Measurements from ENCODE around the gene NXPE2. TPM values are rescaled to one million over a fixed set of nuclear protein-coding genes. Genes with fewer than 3 reads are reported as not detected.

Gene NXPE2
- total RNA-seq, 1 donor: under 0.01 TPM

- Histone ChIP-seq H3K79me2 (ENCODE audit: insufficient read depth, low read length) (no peaks in the 10 kb centered on the region), H3K27me3 (ENCODE audit: insufficient read depth, low read length) (no peaks in the 10 kb centered on the region), H3K4me3 (ENCODE audit: insufficient read depth, low read length) (no peak overlapping the region), H3K9me3 (ENCODE audit: low read depth, low read length) (no peaks in the 10 kb centered on the region), H3K4me2 (ENCODE audit: insufficient read depth, low read length) (no peak overlapping the region), H3K36me3 (ENCODE audit: insufficient read depth, low read length) (no peaks in the 10 kb centered on the region), H4K20me1 (ENCODE audit: insufficient read depth, low read length) (no peaks in the 10 kb centered on the region), H3K27ac (ENCODE audit: low read depth, low read length) (no peak overlapping the region), H3K4me1 (ENCODE audit: insufficient read depth, low read length) (no peaks in the 10 kb centered on the region), H2AFZ (ENCODE audit: low read length) (no peak overlapping the region)
- no peak for TF ChIP-seq CTCF (IDR thresholded peaks at IDR 0.05; ENCODE audit: extremely low read depth, low read depth, low read length)
- no peak for DNase-seq (ENCODE audit: insufficient read length, low spot score, missing footprints)
Measured at GRCh38 chr11:114651145-114651718, 27.1 kb upstream of the NXPE2 start.

- H3K36me3 ChIP-seq (ENCODE audit: insufficient read depth, low read length): no peaks in the 10 kb centered on the region
- no peak overlapping the region for H3K4me2 ChIP-seq (ENCODE audit: insufficient read depth, low read length)
- DNase-seq (ENCODE audit: insufficient read length, low spot score, missing footprints): no peak
- no peaks in the 10 kb centered on the region for H4K20me1 ChIP-seq (ENCODE audit: insufficient read depth, low read length)
- TF ChIP-seq CTCF (IDR thresholded peaks at IDR 0.05; ENCODE audit: extremely low read depth, low read depth, low read length): no peak
- no peak overlapping the region for H3K4me3 ChIP-seq (ENCODE audit: insufficient read depth, low read length)
- H3K9me3 ChIP-seq (ENCODE audit: low read depth, low read length): no peaks in the 10 kb centered on the region
- no peaks in the 10 kb centered on the region for H3K27me3 ChIP-seq (ENCODE audit: insufficient read depth, low read length)
- H3K27ac ChIP-seq (ENCODE audit: low read depth, low read length): no peak overlapping the region
- no peaks in the 10 kb centered on the region for H3K79me2 ChIP-seq (ENCODE audit: insufficient read depth, low read length)
- H2AFZ ChIP-seq (ENCODE audit: low read length): no peak overlapping the region
- H3K4me1 ChIP-seq (ENCODE audit: insufficient read depth, low read length): no peaks in the 10 kb centered on the region
Measured at GRCh38 chr11:114653148-114653547, 25.2 kb upstream of the NXPE2 start.

- no peak for DNase-seq (ENCODE audit: insufficient read length, low spot score, missing footprints)
- TF ChIP-seq CTCF (IDR thresholded peaks at IDR 0.05; ENCODE audit: extremely low read depth, low read depth, low read length): no peak
- H2AFZ ChIP-seq (ENCODE audit: low read length): no peak overlapping the region
Measured at GRCh38 chr11:114664641-114665040, 13.7 kb upstream of the NXPE2 start.

GRCh38 chr11:114666760-114667159, 11.6 kb upstream of the NXPE2 start:
- no peak for TF ChIP-seq CTCF (IDR thresholded peaks at IDR 0.05; ENCODE audit: extremely low read depth, low read depth, low read length)
- Histone ChIP-seq H4K20me1 (ENCODE audit: insufficient read depth, low read length) (no peaks in the 10 kb centered on the region), H3K27ac (ENCODE audit: low read depth, low read length) (no peak overlapping the region), H3K9me3 (ENCODE audit: low read depth, low read length) (no peaks in the 10 kb centered on the region), H3K4me3 (ENCODE audit: insufficient read depth, low read length) (no peak overlapping the region), H3K4me2 (ENCODE audit: insufficient read depth, low read length) (no peak overlapping the region), H3K4me1 (ENCODE audit: insufficient read depth, low read length) (no peaks in the 10 kb centered on the region), H3K79me2 (ENCODE audit: insufficient read depth, low read length) (no peaks in the 10 kb centered on the region), H2AFZ (ENCODE audit: low read length) (no peak overlapping the region), H3K27me3 (ENCODE audit: insufficient read depth, low read length) (no peaks in the 10 kb centered on the region), H3K36me3 (ENCODE audit: insufficient read depth, low read length) (no peaks in the 10 kb centered on the region)
- DNase-seq (ENCODE audit: insufficient read length, low spot score, missing footprints): no peak

More at GRCh38 chr11:114664641-114665040, 13.7 kb upstream of the NXPE2 start:
- Histone ChIP-seq H3K4me3 (ENCODE audit: insufficient read depth, low read length) (no peak overlapping the region), H3K9me3 (ENCODE audit: low read depth, low read length) (no peaks in the 10 kb centered on the region), H4K20me1 (ENCODE audit: insufficient read depth, low read length) (no peaks in the 10 kb centered on the region), H3K36me3 (ENCODE audit: insufficient read depth, low read length) (no peaks in the 10 kb centered on the region), H3K4me2 (ENCODE audit: insufficient read depth, low read length) (no peak overlapping the region), H3K4me1 (ENCODE audit: insufficient read depth, low read length) (no peaks in the 10 kb centered on the region), H3K27ac (ENCODE audit: low read depth, low read length) (no peak overlapping the region), H3K27me3 (ENCODE audit: insufficient read depth, low read length) (no peaks in the 10 kb centered on the region), H3K79me2 (ENCODE audit: insufficient read depth, low read length) (no peaks in the 10 kb centered on the region)

Measured in osteoblast (primary cell).